K562 (cell line): ENCODE results near the gene SAP30BP. TPM values are rescaled to one million over a fixed set of nuclear protein-coding genes. Genes with fewer than 3 reads are reported as not detected.

ENCODE experiments used
- ATAC-seq: fragments of 200-7000 bp; cut with Tn5 transposase; 3 replicates; pipeline ENCODE4 v1.9.1; 2020; ENCODE audit warnings: moderate library complexity
- BruUV-seq: library from RNA; stranded (reverse); fragments of 400-500 nt; replicated peaks from 2 replicates; lab custom pipeline; 2021; lab: Mats Ljungman, UMichigan
- CTCF ChIA-PET: fragments of 300-600 bp; formaldehyde crosslinking; extraction: SDS; loops from one replicate; lab custom pipeline; 2021; ENCODE audit warnings: low intra/inter-chr PET ratio; lab: Yijun Ruan, JAX
- POLR2A ChIA-PET: fragments of 300-600, 350-650 bp; sonication (Branson Sonifier 250); formaldehyde crosslinking; extraction: SDS; loops from one replicate; lab custom pipeline; 2021; ENCODE audit warnings: antibody characterized with exemption, inconsistent platforms; lab: Yijun Ruan, JAX
- DNase-seq, 4 experiments: peaks; one replicate each; pipeline versions ENCODE4 v3.0.0 to v3.0.0-alpha.2; 2011 to 2018; ENCODE audit warnings: low spot score in 3 of 4, mixed read lengths in 3 of 4; ENCODE audit errors: extremely low read depth in 1 of 4
- FAIRE-seq: peaks from 2 replicates; lab custom pipeline; 2011; peaks lifted over from hg19 to GRCh38; lab: Jason Lieb, UNC
- H2AFZ ChIP-seq: 2 replicates; pipeline ENCODE4 v1.6.0; 2011; ENCODE audit warnings: low read depth, low read length, control low read depth, inconsistent platforms
- H3K27ac ChIP-seq: fragments of 200-600 bp; 3 replicates; pipeline ENCODE4 v1.8.0; 2011; ENCODE audit warnings: low read depth, mild to moderate bottlenecking, control low read depth, inconsistent platforms, low read length, moderate library complexity, mixed read lengths; ENCODE audit errors: extremely low read depth
- H3K27me3 ChIP-seq, 2 experiments: fragments of 300-600 bp in 1 of 2; 2 replicates in 1 of 2; 3 replicates in 1 of 2; pipeline versions ENCODE4 v1.6.0 to v1.8.0; 2011; ENCODE audit warnings: inconsistent platforms in 2 of 2, low read length in 2 of 2, mild to moderate bottlenecking in 1 of 2, mixed read lengths in 1 of 2, moderate library complexity in 1 of 2; ENCODE audit not compliant: control insufficient read depth in 2 of 2, insufficient read depth in 2 of 2
- H3K36me3 ChIP-seq: fragments of 300-600 bp; 3 replicates; pipeline ENCODE4 v1.8.0; 2011; ENCODE audit warnings: mild to moderate bottlenecking, low read length, inconsistent platforms; ENCODE audit not compliant: control insufficient read depth, insufficient read depth
- H3K4me1 ChIP-seq, 2 experiments: fragments of 200-600 bp in 1 of 2; replicated peaks in 1 of 2; 2 replicates in 1 of 2; 3 replicates in 1 of 2; pipeline versions ENCODE4 v1.5.1 to v1.8.0; 2011; ENCODE audit warnings: inconsistent platforms in 2 of 2, low read length in 2 of 2, mild to moderate bottlenecking in 1 of 2, mixed read lengths in 1 of 2, moderate library complexity in 1 of 2; ENCODE audit not compliant: control insufficient read depth in 2 of 2, insufficient read depth in 2 of 2
- H3K4me2 ChIP-seq: 2 replicates; pipeline ENCODE4 v1.6.1; 2011; ENCODE audit warnings: low read length, control low read depth, inconsistent platforms, mixed read lengths; ENCODE audit not compliant: insufficient read depth
- H3K4me3 ChIP-seq: fragments of 200-600 bp; sonication (generic), shearing (Covaris generic); 2 replicates; pipeline ENCODE4 v1.5.1; 2016; ENCODE audit warnings: control low read depth, inconsistent platforms
- H3K79me2 ChIP-seq: fragments of 200-600 bp; 3 replicates; pipeline ENCODE4 v1.8.0; 2011; ENCODE audit warnings: low read length, inconsistent platforms; ENCODE audit not compliant: control insufficient read depth, insufficient read depth
- H3K9ac ChIP-seq, 2 experiments: 2 replicates each; pipeline versions ENCODE4 v1.6.0 to v1.6.1; 2011; ENCODE audit warnings: low read depth in 2 of 2, low read length in 2 of 2, control low read depth in 1 of 2, inconsistent platforms in 1 of 2, mild to moderate bottlenecking in 1 of 2, mixed read lengths in 1 of 2; ENCODE audit not compliant: insufficient read depth in 1 of 2
- H3K9me1 ChIP-seq: one replicate; pipeline ENCODE4 v1.6.0; 2011; ENCODE audit warnings: inconsistent platforms, mild to moderate bottlenecking, low read length, moderate library complexity; ENCODE audit not compliant: control insufficient read depth, insufficient read depth
- H3K9me3 ChIP-seq: replicated peaks from 2 replicates; pipeline ENCODE4 v1.5.1; 2011; ENCODE audit warnings: low read depth, low read length, inconsistent platforms; ENCODE audit not compliant: control insufficient read depth, insufficient read depth
- H4K20me1 ChIP-seq: replicated peaks from 2 replicates; pipeline ENCODE4 v1.6.1; 2011; ENCODE audit warnings: low read length, inconsistent platforms, mixed read lengths; ENCODE audit not compliant: control insufficient read depth, insufficient read depth
- ADNP ChIP-seq: fragments of 200-800 bp; sonication (Bioruptor generic); IDR thresholded peaks from 2 replicates; pipeline ENCODE4 v1.6.1; 2016; ENCODE audit warnings: missing genetic modification characterization, missing compliant biosample characterization
- BCOR ChIP-seq: fragments of 450-650 bp; IDR thresholded peaks from 2 replicates; pipeline ENCODE4 v1.6.1; 2016
- CBX1 ChIP-seq: sonication (generic); IDR thresholded peaks from 2 replicates; pipeline ENCODE4 v1.6.1; 2016; ENCODE audit warnings: antibody characterized with exemption, low read depth, mild to moderate bottlenecking
- CBX3 ChIP-seq, 2 experiments: IDR thresholded peaks; 1 replicate in 1 of 2; 2 replicates in 1 of 2; pipeline ENCODE4 v1.6.1; 2012; ENCODE audit warnings: inconsistent platforms in 2 of 2, low read length in 2 of 2, borderline replicate concordance in 1 of 2, control low read depth in 1 of 2
- CHD4 ChIP-seq: fragments of 200-600 bp; sonication (generic); IDR thresholded peaks from 3 replicates; pipeline ENCODE4 v1.6.1; 2012; ENCODE audit warnings: low read depth, mild to moderate bottlenecking, mixed read lengths, low read length, inconsistent platforms; ENCODE audit not compliant: insufficient read depth, insufficient replicate concordance, poor library complexity, severe bottlenecking
- GATAD2A ChIP-seq: fragments of 450-650 bp; IDR thresholded peaks from 2 replicates; pipeline ENCODE4 v1.6.1; 2017
- GTF2A2 ChIP-seq: IDR thresholded peaks from 2 replicates; pipeline ENCODE4 v1.6.1; 2016; ENCODE audit warnings: mild to moderate bottlenecking, missing genetic modification characterization, missing compliant biosample characterization
- HDAC2 ChIP-seq: fragments of 450-650 bp; IDR thresholded peaks from 2 replicates; pipeline ENCODE4 v1.6.1; 2016; ENCODE audit warnings: mild to moderate bottlenecking
- KDM1A ChIP-seq, 2 experiments: fragments of 450-650 bp; IDR thresholded peaks; 2 replicates each; pipeline ENCODE4 v1.6.1; 2016; ENCODE audit warnings: mild to moderate bottlenecking in 2 of 2
- PTBP1 ChIP-seq: fragments of 200-400 bp; formaldehyde crosslinking; IDR thresholded peaks from 2 replicates; pipeline ENCODE4 v1.6.1; 2017; ENCODE audit warnings: low read depth, low read length
- RBM25 ChIP-seq: fragments of 200-400 bp; formaldehyde crosslinking; IDR thresholded peaks from 2 replicates; pipeline ENCODE4 v1.6.1; 2018; ENCODE audit warnings: low read length, low read depth, moderate library complexity; ENCODE audit not compliant: severe bottlenecking
- RCOR1 ChIP-seq, 2 experiments: IDR thresholded peaks; 2 replicates each; pipeline ENCODE4 v1.6.1; 2012; ENCODE audit warnings: low read depth in 2 of 2, low read length in 2 of 2, borderline replicate concordance in 1 of 2, improper control_type of control experiment in 1 of 2
- RFX1 ChIP-seq: fragments of 450-650 bp; IDR thresholded peaks from 2 replicates; pipeline ENCODE4 v1.6.1; 2016; ENCODE audit warnings: mild to moderate bottlenecking, moderate library complexity
- SIN3A ChIP-seq, 2 experiments: fragments of 150-350 bp in 1 of 2; IDR thresholded peaks; 2 replicates each; pipeline ENCODE4 v1.6.1; 2011 to 2016; ENCODE audit warnings: borderline replicate concordance in 2 of 2, low read depth in 2 of 2, low read length in 2 of 2, mild to moderate bottlenecking in 2 of 2, moderate library complexity in 2 of 2; ENCODE audit not compliant: control insufficient read depth in 1 of 2
- SMARCA5 ChIP-seq: fragments of 450-650 bp; IDR thresholded peaks from 2 replicates; pipeline ENCODE4 v1.6.1; 2016
- ZFP36 ChIP-seq: fragments of 150-350 bp; IDR thresholded peaks from 2 replicates; pipeline ENCODE4 v1.6.1; 2018; ENCODE audit warnings: low read length, low read depth; ENCODE audit not compliant: partially characterized antibody
- WGBS: fragments of 100-300 bp; shearing (Covaris generic); methylation state at CpG from one replicate; pipeline ENCODE4 v1.1.6; 2016; ENCODE audit warnings: low coverage, mixed read lengths; ENCODE audit not compliant: insufficient coverage; ENCODE audit errors: missing lambda C conversion rate; 5-methylcytosine and 5-hydroxymethylcytosine counted together
- in situ Hi-C: fragments of 300-500 bp; cut with MboI; formaldehyde crosslinking; loops from 4 replicates; pipeline ENCODE4 v1.15.0; 2018; ENCODE audit warnings: inconsistent platforms, mixed read lengths
- intact Hi-C: fragments of 100-400 bp; cut with micrococcal nuclease; formaldehyde crosslinking; loops from 2 replicates; pipeline ENCODE4 v1.14.2; 2022
- polyA plus RNA-seq, 8 experiments: library from polyadenylated mRNA; depleted of rRNA in 4 of 8; stranded (reverse) in 5 of 8; unstranded in 3 of 8; fragments of >200 nt; fragmentation: Nextera tagmentation in 2 of 8; fragmentation: Illumina TruSeq in 1 of 8; extraction: Ambion mirVana in 2 of 8; extraction: Trizol in 1 of 8; gene quantifications; 2 replicates each; pipeline versions ENCODE4 v1.2.1 to v1.2.3, GENCODE V29; 2011 to 2014; ENCODE audit warnings: inconsistent platforms in 1 of 8, missing spikeins in 1 of 8
- total RNA-seq, 7 experiments: library from RNA; depleted of rRNA in 6 of 7; stranded (reverse); fragments of >200 nt in 6 of 7; fragmentation: Illumina TruSeq in 2 of 7; extraction: Trizol in 2 of 7; gene quantifications; 2 replicates each; pipeline versions ENCODE4 v1.2.1 to v1.2.3, GENCODE V29; 2011 to 2021; ENCODE audit warnings: low replicate concordance in 1 of 7

The SAP30BP gene
- total and polyA plus RNA-seq, 9 of the 15 experiments (the other 6 are each of a cell fraction or from before 2014, with no cell fraction given), result 45.3 to 154 (median 71.7) TPM

DNA sequence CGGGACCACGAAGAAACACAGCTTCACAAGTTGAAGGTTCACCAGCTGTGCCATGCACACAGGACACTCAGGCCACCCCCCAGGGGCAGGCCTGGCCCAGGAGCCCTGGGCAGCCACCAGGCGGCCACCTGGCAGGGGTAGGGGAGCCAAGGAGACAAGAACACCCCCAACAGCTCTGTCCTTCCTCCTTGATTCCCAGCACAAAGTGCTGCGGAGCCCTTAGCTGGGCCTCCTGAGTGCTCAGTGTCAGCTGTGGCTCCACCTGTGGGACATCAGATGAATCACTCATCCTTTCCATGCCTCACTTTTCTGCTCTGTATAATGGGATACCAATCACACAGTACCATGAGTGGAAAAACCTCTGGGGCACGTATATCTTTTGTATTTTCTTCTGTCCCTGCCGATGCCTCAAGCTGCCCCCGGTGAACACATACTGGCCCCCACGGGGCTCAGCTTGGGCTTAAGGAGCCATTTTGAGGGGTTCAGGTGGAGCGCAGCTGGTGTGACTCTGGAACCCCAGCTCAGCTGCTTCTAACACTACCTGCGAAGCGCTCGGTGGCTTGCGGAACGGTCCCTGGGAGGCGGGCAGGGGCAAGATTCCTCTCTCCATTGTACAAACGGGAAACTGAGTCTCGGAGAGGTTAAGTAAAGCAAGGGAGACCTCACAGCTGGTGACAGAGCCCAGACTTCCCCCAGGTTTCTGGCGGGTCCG is 85.8 kb downstream of the SAP30BP start:
- peak overlapping the region; percentile 59 to 91; a peak in 3 of 4 replicates for H3K9ac ChIP-seq
- no TSS peak for BruUV-seq
- TF ChIP-seq BCOR (peak; percentile 95), CBX1 (0 out of 2 replicates have a peak, but pooled peaks have one; percentile 52), ZFP36 (no peak), RCOR1 (IDR thresholded peaks at IDR 0.05; ENCODE audit: borderline replicate concordance in 1 of 2, low read depth in 2 of 2, low read length in 2 of 2) (peak; percentile 26 to 79; a peak in 1 of 4 replicates), HDAC2 (peak; percentile 87), CHD4 (peak; percentile 91), GATAD2A (no peak), SIN3A (IDR thresholded peaks at IDR 0.05; ENCODE audit: borderline replicate concordance in 2 of 2, control insufficient read depth in 1 of 2, low read depth in 2 of 2, low read length in 2 of 2) (0 out of 4 replicates have a peak, but pooled peaks of 1 of the 2 experiments have one; percentile 11), ADNP (peak; percentile 94), GTF2A2 (tag) (no peak), CBX3 (IDR thresholded peaks at IDR 0.05; ENCODE audit: borderline replicate concordance in 1 of 2, low read length in 2 of 2) (peak in 1 of 2 experiments; percentile 46; a peak in 1 of 3 replicates), RFX1 (no peak), RBM25 (peak; percentile 83), SMARCA5 (peak; percentile 76; the same call in 1 of the 2 replicates), KDM1A (IDR thresholded peaks at IDR 0.05) (peak; percentile 89 to 92), PTBP1 (peak; percentile 80; the same call in 1 of the 2 replicates)
- peak overlapping the region; percentile 97 for H2AFZ ChIP-seq
- CTCF ChIA-PET, result interaction anchor here (0.7 to 1.2 kb wide), 3 partner anchors 78 to 252 kb away, joined by 3 to 5 read pairs (median 3); partner anchors contain the start of gene SMIM5
- in situ Hi-C loops, result no loop called here
- no peaks in the 10 kb centered on the region for H3K9me1 ChIP-seq
- intact Hi-C loops, result loop anchor here (5.0 to 10.0 kb wide), 2 partner anchors 236 to 252 kb away; partner anchors contain the start of genes CASKIN2, CDK3 and TSEN54
- POLR2A ChIA-PET, result interaction anchor here (0.7 to 14.7 kb wide), 18 partner anchors 8 to 512 kb away, joined by 3 to 464 read pairs (median 3); partner anchors contain the start of genes GALK1, SMIM5, TRIM65 and UNK
- no peaks in the 10 kb centered on the region for H3K27me3 ChIP-seq
- peak overlapping the region; percentile 76; the same call in 2 of the 3 replicates for H3K27ac ChIP-seq
- peaks cover 13 to 75% of the 10 kb centered on the region in 2 experiments for H3K4me1 ChIP-seq
- no peaks in the 10 kb centered on the region for H3K79me2 ChIP-seq
- H4K20me1 ChIP-seq, result no peaks in the 10 kb centered on the region
- FAIRE-seq (no peak), ATAC-seq (no peak), DNase-seq (no peak)
- no peaks in the 10 kb centered on the region for H3K36me3 ChIP-seq
- no peaks in the 10 kb centered on the region for H3K9me3 ChIP-seq
- H3K4me2 ChIP-seq, result peak overlapping the region; percentile 76
- peak overlapping the region; percentile 45 for H3K4me3 ChIP-seq
- WGBS, result 58% methylated on average over 19 of the region's 19 CpGs
